ENCODE data around the gene LOXHD1.

Gene LOXHD1, protein sequence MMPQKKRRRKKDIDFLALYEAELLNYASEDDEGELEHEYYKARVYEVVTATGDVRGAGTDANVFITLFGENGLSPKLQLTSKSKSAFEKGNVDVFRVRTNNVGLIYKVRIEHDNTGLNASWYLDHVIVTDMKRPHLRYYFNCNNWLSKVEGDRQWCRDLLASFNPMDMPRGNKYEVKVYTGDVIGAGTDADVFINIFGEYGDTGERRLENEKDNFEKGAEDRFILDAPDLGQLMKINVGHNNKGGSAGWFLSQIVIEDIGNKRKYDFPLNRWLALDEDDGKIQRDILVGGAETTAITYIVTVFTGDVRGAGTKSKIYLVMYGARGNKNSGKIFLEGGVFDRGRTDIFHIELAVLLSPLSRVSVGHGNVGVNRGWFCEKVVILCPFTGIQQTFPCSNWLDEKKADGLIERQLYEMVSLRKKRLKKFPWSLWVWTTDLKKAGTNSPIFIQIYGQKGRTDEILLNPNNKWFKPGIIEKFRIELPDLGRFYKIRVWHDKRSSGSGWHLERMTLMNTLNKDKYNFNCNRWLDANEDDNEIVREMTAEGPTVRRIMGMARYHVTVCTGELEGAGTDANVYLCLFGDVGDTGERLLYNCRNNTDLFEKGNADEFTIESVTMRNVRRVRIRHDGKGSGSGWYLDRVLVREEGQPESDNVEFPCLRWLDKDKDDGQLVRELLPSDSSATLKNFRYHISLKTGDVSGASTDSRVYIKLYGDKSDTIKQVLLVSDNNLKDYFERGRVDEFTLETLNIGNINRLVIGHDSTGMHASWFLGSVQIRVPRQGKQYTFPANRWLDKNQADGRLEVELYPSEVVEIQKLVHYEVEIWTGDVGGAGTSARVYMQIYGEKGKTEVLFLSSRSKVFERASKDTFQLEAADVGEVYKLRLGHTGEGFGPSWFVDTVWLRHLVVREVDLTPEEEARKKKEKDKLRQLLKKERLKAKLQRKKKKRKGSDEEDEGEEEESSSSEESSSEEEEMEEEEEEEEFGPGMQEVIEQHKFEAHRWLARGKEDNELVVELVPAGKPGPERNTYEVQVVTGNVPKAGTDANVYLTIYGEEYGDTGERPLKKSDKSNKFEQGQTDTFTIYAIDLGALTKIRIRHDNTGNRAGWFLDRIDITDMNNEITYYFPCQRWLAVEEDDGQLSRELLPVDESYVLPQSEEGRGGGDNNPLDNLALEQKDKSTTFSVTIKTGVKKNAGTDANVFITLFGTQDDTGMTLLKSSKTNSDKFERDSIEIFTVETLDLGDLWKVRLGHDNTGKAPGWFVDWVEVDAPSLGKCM (N-terminal part only)

DNA sequence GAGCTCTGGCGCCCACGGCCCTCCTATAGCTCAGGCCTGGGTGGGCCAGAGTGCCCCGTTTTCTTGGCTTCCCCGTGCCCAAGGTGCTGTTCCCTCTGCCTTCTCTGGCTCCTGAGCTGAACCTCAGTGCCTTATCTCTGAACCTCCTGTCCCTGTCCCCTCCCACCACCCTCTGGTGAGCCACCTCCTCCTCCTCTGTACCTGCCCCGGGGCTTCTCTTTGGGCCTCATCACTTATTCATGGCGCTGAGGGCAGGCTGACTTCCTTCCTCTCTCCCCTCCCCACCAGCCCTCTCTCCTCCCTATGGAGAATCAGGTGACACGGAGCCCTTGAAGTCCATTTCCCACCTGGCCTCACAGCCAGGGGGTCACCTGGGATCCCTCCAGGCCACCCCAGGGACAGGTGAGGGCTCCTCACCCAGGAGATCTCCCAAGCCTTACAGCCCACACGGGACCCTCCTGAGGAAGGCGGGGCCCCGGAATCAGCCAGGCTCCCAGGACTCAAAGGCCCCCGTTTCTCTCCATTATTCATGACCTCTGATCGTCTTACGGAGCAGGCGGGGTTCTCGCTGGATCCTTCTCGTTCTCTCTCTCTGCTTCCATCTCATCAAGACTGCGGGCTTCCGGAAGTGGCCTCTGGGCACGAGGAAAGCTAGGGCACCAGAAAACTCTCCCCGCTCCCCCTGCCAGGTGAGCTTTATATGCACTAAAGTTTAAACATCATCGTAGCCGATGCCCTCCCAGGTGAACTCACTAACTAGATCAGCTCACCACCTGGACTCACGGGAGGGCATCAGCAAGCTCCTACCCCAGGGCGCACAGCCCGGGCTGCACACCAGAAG lies at the start of gene LOXHD1:
Gene LOXHD1, minus strand, starts transcription at position 106 of the 841 bp plus-strand sequence. CDS start 187 bp downstream, outside the sequence.
- DNase-seq = no peak

DNA sequence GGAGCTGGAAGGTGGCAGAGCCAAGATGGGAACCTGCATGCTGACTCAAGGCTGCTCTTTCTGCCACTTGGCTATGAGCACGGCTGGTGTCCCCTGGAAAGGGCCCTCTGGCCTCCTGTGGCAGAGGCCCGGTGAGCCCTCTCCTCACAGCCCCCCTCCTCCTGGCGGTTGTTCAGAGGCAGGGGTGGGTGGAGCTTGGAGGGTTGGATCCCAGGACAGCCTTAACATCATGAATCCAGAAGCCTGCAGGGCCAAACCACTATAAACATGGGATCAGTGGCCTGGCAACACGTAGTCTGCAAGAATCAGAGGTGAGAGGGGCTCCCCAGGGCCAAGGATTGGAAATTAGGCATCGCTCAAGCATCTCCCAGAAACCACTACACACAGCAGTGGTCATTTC lies 48.5 kb upstream of the LOXHD1 start:
- peak; percentile 38 for DNase-seq

DNA sequence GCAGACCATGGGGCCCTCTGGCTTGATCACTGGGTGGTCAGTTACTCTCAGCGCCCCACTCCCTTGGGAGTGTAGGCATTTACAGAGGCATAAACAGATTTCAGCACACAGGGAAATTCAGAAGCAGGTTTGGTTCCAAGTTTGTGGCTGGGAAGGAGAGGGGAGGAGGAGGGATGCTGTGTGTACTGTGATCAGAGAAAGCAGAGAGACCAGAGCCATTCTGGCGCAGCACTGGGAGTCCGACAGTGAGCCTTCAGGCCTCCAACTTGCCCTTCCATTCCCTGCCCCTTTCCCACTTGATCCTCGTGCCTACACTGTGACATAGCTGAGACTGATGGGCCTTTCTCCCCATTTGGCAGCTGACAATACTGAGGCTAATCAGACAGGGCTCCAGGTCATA lies 47.8 kb upstream of the LOXHD1 start:
- no peak for DNase-seq

DNA sequence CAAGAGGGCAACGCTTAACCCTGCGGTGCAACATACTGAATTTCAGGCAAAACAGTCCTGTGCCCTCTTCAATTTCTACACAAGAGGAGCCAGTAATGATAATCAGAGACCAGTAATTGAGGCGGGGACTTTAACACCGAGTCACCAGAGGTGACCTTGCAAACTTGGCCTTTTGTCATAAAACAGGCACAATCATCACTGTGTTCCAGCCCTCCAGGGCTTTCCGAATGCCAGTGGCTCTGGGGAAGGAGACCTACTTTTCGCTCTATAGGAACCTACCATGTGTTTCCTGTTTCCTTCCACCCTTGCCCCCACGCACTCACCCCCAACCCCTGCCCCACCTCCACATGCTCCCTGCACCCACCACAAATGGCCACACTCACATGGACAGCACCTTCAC lies 47.2 kb upstream of the LOXHD1 start:
- no peak for DNase-seq

DNA sequence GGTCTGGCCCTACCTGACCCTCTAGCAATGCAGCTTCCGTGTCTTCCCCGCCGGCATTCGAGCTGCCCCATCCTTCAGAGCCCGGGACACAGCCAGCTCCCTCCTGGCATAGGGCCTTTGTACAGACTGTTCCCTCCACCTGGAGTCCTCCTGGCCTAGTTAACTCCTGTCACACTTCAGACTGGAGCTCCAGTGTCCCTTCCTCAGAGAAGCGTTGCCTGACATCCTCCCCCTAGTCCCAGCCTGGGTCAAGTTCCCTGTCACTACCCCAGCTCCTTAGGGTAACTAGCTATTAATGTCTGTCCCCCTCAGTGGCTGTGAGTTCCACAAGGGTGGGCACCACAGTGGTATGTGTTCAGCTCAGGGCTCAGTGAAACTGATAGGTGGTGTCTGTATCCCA lies 45.5 kb upstream of the LOXHD1 start:
- no peak for DNase-seq

DNA sequence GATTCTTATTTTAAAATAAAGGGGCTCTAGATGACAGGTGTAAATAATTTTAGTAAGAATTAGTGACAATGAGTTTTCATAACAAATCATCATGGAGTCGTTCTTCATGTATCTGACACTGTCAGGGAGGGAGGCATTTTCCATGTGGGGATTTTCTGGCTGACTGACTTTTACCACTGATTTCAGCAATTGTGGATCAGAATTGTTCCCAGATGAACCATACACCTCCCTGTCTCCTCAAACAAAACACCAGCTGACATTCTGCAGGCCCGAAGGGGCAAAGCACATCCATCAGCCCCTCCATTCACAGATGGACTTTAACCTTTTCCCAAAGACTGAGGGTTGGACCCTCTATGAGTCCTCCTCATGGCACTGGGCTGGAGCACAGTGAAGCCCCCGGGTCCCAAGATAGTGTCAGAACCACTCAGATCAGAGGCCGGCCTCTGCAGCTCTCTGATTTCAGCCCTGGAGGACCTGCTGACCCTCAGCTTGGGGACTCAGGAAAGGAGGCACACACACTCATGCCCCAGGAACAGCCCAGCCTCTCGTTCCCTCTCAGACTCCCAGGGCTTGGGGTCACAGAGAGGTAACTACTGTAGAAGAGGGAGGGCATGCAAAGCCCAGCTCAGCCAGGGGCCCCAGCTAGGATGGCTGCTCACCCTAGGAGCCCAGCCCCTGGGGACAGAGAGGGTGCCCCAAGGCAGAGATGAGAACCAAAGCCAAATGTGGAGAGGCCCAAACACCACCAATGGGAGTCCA lies 43.2 kb upstream of the LOXHD1 start:
- DNase-seq = peak; percentile 34

DNA sequence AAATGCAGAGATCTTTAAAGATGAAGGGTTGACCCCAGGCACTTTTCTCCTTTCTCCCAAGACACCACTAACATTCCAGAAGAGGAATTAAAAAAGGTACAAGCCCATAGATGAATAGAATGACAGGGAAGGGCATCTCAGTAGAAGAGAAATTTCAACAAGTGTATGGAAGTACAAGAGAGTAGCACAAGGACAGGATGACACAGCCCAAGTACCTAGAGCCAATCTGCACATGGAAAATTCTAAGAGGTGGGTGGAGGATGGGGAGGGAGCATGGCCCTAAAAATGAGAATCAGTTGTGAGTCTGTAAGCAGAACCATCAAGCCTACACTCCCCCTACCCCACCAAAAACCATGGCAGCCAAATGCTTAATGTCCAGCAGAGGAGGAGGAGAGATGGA lies 39.7 kb upstream of the LOXHD1 start:
- DNase-seq = no peak

DNA sequence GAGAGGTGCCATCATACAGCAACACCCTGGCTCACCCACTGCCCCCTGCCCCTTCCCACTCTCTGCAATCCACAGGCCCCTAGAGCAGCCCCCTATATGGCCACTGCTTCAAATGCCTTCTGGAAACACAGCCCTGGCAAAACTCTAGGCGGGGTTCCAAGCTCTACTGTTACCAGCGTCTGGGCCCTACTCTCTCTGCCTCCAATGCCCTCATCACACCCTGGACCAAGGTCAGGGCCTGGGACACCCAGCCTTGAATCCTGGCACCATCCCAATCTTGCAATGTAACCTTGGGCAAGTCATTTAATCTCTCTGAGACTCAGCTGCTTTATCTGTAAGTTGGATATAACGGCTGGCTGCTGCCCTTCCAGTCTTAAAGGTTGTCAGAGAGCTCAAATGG lies 39.2 kb upstream of the LOXHD1 start:
- no peak for DNase-seq

DNA sequence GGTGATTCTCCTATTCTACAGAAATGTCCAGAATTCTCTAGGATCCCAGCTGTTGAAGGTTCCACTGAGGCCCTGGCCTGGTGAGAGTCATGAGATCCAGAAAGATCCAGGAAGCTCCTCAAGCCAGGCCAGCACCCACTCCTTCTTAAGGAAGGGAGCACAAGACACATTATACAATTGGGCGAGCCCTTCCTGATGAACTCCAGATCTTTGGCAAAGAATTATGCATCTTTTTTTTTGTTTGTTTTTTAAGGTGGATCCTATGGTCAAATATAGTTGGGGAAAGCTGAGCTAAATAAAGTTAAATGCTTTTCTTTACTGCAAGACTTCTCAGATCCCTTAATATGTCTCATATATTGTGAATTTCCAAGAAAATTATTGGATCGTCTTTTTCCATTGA lies 37.0 kb upstream of the LOXHD1 start:
- no peak for DNase-seq

DNA sequence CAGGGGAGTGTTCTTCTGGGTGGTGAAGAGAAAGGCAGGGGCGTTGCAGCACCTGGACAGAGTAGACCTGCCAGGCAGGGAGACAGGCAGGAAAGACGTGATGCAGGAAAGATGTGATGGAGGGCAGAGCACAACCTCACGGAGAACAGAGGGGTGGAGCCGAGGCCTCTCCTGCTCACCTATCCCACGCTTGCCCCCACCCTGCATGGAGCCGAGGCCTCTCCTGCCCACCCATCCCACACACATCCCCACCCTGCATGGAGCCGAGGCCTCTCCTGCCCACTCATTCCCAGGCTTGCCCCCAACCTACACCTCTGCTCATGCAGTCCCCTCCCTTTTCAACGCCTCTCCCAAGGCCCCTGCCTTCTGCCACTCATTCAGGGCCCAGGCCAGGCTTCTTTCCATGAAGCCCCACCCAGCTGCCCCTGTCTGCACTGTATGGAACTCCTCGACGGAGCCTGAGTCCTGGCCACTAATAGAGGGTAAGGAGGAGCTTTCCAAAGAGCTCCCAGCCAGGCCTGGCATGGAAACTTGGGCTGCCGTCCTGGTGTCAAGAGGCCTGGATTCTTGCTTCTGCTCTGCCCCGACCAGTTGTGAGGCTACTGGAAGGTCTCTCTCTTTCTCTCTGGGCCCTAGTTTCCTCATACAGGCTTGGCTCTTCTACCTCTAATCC lies 32.0 kb upstream of the LOXHD1 start:
- DNase-seq = no peak

DNA sequence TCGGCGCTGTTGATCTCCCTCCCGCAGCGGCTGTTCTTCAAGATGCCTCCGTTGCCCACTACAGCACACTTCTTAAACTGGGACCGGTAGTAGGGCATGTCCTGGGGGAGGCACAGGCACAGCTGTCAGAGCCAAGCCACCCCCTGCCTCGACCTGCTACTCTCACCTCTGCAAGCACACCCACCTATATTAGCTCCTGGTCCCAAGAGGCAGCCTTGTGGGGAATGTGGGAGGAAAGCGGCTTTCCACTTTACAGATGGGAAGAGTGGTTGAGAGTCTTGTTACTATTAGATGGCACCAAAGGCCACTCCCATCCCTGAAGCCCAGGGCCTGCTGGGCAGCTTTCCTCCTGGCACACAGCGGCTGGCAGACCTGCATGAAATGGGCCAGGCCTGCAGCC lies 29.2 kb upstream of the LOXHD1 start:
- no peak for DNase-seq

DNA sequence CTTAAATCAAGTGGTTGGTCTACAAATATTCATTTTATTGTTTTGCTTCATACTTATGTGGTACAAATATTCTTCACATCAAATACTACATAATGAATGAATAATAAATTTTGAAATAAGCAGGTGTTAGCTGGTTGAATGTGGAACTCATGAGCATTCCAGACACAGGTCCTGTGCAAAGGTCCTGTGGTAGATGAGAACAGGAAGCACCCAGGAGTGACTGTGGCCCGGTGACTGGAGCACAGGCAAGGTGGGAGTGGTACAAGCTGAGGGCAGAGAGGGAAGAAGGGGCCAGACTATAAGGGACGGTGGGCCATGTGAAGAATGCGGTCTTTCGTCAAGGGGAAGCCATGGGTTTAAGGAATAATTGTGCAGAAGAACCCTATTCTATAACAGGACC lies 26.2 kb upstream of the LOXHD1 start:
- no peak for DNase-seq

DNA sequence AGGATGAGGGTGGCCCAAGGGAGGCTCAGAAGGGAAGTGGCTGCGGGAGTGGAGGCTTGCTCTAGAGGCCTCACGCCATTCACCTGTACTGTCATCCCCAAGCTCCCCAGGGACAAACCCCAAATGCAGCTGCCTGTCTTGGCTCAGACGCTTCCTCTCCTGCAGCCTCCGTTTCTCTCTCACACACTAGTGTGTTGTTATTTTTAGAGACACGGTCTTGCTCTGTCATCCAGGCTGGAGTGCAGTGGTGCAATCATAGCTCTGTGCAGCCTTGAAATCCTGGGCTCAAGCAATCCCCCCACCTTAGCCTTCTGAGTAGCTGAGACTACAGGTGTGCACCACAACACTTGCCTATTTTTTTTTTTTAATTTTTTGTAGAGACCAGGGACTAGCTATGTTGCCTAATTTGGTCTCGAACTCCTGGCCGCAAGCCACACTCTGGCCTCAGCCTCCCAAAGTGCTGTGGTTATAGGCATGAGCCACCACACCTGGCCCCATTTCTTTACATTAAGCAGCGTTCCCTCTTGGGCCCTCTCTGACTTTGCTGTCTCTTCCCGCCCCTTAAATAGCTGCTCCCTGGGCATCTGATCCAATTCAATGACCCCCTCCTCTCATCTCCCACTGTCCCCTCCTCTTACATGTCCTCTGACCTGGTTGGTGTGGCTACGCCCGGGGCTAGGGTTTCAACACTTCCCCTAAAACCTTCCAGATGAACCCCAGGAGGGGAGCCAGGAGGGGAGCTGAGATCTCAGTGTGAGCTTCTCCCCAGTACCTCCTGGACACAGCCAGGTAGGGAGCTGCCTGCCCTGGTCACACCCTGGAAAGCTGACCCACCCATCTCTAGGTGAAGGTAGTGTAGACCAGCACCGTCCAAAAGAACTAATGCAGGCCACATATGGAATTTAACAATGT lies 24.0 kb upstream of the LOXHD1 start:
- no peak for DNase-seq

DNA sequence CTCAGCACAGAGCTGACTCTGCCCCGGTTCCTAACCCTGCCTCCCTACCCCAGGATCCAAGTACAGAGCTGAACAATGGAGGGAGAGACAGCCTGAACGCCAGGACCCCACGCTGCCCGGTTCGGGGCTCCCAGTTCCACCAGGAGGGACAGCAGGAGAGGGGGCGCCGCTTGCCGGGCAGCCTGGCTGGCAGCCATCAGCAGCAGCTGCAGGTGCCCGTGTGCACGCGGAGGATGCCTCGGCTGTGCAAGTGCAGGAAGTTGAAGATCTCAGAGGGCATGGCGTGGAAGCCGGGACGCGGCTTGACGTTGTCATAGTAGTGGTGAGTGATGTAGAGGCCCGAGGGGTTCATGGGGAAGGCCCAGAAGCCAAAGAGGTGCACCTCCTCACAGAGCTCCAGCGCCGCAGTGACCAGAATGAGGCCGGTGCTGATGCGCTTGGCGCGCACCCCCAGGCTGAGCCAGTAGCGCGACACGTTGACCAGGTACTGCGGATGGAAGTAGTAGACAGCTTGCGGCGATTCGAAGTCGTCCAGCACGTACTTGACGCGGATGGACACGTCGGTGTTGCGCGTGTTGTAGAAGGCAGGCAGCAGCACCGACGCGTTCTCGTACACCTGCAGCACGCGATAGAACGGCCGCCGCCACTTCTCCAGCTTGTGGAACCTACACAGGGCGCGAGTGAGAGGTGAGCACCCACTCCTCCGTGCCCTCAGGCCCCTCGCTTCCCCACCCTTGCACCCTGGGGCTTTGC lies 23.0 kb upstream of the LOXHD1 start:
- no peak for DNase-seq

DNA sequence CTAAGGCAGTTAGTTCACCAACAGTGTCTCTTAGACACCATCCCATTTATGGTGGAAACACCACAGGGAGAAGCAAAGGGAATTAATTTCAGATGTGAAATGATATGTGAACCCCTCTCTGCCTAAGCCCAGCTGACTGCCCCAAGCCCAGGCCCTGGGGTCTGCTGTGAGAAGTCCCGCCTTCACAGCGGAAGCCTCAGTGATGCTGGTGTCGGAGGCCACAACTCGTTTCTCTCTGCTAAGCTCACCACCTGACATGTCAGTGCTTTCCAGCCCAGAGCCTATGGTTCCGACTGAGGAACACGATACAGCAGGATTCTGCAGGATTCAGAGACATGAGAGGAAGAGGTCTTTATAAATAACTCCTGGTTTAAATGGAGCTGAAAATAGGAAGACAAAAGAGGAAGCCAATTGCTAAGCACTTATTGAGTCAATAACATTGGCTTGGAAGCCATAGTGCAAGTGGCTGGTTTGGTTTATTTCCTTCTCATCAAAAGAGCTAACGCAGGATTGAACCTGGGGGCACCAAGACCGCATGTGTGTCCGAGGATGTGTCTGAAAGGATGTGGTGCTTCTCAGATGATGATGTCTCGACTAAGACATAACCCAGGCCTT lies 21.9 kb upstream of the LOXHD1 start:
- no peak for DNase-seq

DNA sequence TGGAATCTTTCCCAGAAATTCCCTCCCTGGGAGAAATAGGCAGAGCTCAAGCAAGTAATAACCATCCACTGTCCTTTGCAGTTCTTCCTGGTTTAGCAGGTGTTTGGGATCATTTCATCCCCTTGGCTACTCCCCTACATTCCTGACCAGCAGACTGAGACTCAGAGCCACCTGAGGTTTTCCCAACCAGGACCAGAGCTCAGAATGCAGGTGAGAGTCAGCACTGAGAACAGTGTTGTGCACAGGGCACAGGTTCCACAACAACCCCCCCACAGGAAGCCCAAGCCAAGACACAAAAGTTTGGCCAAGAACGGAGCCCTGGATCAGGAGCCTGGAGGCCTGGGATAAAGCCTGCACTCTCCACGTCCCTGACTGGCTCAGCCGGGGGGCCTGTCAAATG lies 21.0 kb upstream of the LOXHD1 start:
- DNase-seq = no peak

DNA sequence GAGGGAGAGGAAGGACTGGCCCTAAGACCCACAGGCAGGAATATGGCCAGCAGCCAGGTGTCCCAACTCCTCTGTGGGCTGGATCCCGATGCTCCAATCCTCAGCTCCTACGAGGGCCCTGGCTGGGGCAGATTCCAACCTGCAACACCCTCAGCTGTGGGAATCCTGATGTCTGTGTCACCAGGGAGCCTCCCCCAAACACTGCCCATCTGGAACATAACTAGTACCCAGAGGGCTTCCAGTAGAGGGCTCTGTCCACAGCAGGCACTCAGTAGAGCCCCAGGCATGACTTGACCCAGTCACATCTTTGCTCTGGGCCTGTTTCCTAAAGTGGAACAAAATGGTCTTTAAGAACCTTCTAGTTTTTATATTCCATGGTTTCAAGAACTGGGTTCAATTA lies 20.6 kb upstream of the LOXHD1 start:
- DNase-seq = no peak

DNA sequence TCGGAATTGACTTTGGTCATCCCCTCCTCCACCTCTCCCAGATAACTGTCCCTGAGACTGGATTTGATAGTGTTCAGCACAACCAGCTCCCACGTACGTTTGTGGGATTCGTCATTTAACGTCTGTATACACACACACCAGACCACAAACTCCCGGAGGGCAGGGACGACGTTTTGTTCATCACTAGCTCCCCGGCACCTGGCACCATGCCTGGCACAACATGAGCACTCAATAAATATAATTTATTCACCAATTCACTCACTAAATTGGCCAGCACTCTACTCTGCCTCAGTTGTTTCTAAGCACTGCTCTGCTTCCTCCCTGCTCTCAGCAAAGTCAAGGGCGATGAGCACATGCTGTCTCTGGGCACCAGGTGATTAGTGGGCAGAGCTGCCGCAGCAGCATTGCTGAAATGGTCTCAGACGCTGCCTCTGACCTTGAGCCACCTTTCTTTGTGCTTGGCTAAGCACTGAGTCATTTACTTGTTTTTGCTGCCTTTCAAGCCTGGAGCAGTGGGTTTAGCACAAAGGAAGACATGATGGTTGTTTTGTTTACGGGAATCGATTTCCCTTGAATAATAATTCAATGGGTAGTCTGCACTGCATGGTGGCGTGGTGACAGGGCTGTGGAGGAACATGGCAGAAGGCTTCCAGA lies 19.3 kb upstream of the LOXHD1 start:
- DNase-seq = peak; percentile 44

All from retina (tissue), 1 donor.